GM23338 (cell line): Measurements from ENCODE around the gene SOHLH1. TPM values are rescaled to one million over a fixed set of nuclear protein-coding genes. Genes with fewer than 3 reads are reported as not detected.

Experiments used
- ATAC-seq: fragments of 200-7000 bp; cut with Tn5 transposase; 3 replicates; pipeline ENCODE4 v1.9.1; 2020
- DNase-seq: peaks from one replicate; pipeline ENCODE4 v3.0.0-alpha.2; 2015; ENCODE audit warnings: low spot score
- H2AFZ ChIP-seq: fragments of 200-600 bp; sonication (generic); 2 replicates; pipeline ENCODE4 v1.8.0; 2016; ENCODE audit warnings: antibody characterized with exemption, mild to moderate bottlenecking, moderate library complexity
- H3F3A ChIP-seq: fragments of 200-600 bp; sonication (generic); replicated peaks from 2 replicates; pipeline ENCODE4 v1.8.0; 2017; ENCODE audit warnings: antibody characterized with exemption, mixed run types, low read depth
- H3K27ac ChIP-seq: fragments of 200-600 bp; sonication (generic); 2 replicates; pipeline ENCODE4 v1.6.1; 2016; ENCODE audit warnings: low read depth
- H3K27me3 ChIP-seq: fragments of 200-600 bp; sonication (generic); 2 replicates; pipeline ENCODE4 v1.8.0; 2016; ENCODE audit warnings: mild to moderate bottlenecking, mixed run types, moderate library complexity; ENCODE audit not compliant: insufficient read depth
- H3K36me3 ChIP-seq: fragments of 200-600 bp; sonication (generic); 2 replicates; pipeline ENCODE4 v1.8.0; 2016; ENCODE audit warnings: mild to moderate bottlenecking; ENCODE audit not compliant: insufficient read depth
- H3K4me1 ChIP-seq: fragments of 200-600 bp; sonication (generic); 2 replicates; pipeline ENCODE4 v1.8.0; 2016; ENCODE audit warnings: mild to moderate bottlenecking, moderate library complexity; ENCODE audit not compliant: insufficient read depth
- H3K4me2 ChIP-seq: fragments of 200-600 bp; sonication (generic); 2 replicates; pipeline ENCODE4 v1.7.1; 2017; ENCODE audit warnings: mixed run types
- H3K4me3 ChIP-seq: fragments of 200-600 bp; sonication (generic); 2 replicates; pipeline ENCODE4 v1.6.1; 2016; ENCODE audit warnings: mixed run types
- H3K79me2 ChIP-seq: fragments of 200-600 bp; sonication (generic); replicated peaks from 2 replicates; pipeline ENCODE4 v1.8.0; 2017; ENCODE audit warnings: mild to moderate bottlenecking; ENCODE audit not compliant: insufficient read depth
- H3K9me2 ChIP-seq: fragments of 200-600 bp; sonication (generic); 2 replicates; pipeline ENCODE4 v1.8.0; 2017; ENCODE audit not compliant: insufficient read depth
- H4K20me1 ChIP-seq: fragments of 200-600 bp; sonication (generic); replicated peaks from 2 replicates; pipeline ENCODE4 v1.8.0; 2017; ENCODE audit warnings: mild to moderate bottlenecking; ENCODE audit not compliant: insufficient read depth
- H3K27ac Mint-ChIP-seq: 2 replicates; pipeline ENCODE4 v1.8.0; 2020; ENCODE audit warnings: inconsistent platforms, mild to moderate bottlenecking, moderate library complexity, mixed read lengths
- H3K27me3 Mint-ChIP-seq: 3 replicates; pipeline ENCODE4 v1.8.0; 2022; ENCODE audit warnings: low read depth, mild to moderate bottlenecking, moderate library complexity, mixed read lengths, inconsistent platforms; ENCODE audit not compliant: insufficient read depth, poor library complexity
- H3K36me3 Mint-ChIP-seq: 3 replicates; pipeline ENCODE4 v1.8.0; 2021; ENCODE audit warnings: low read depth, mild to moderate bottlenecking, inconsistent platforms, moderate library complexity, mixed read lengths
- H3K4me1 Mint-ChIP-seq: 3 replicates; pipeline ENCODE4 v1.8.0; 2020; ENCODE audit warnings: mild to moderate bottlenecking, inconsistent platforms, mixed read lengths
- H3K4me3 Mint-ChIP-seq: 3 replicates; pipeline ENCODE4 v1.8.0; 2021; ENCODE audit warnings: moderate library complexity, mild to moderate bottlenecking, inconsistent platforms, mixed read lengths
- H3K9me3 Mint-ChIP-seq: 3 replicates; pipeline ENCODE4 v1.8.0; 2020; ENCODE audit warnings: moderate library complexity, mild to moderate bottlenecking, inconsistent platforms, mixed read lengths
- CTCF ChIP-seq, 2 experiments: fragments of 200-600 bp in 1 of 2; sonication (generic) in 1 of 2; conservative IDR thresholded peaks; 2 replicates each; pipeline versions ENCODE4 v1.5.1 to v1.6.1; 2016 to 2017; ENCODE audit warnings: antibody characterized with exemption in 2 of 2, low read depth in 2 of 2, mild to moderate bottlenecking in 2 of 2, moderate library complexity in 1 of 2
- EZH2phosphoT487 ChIP-seq: fragments of 200-600 bp; sonication (generic); IDR thresholded peaks from one replicate; pipeline ENCODE4 v1.8.1; 2018; ENCODE audit warnings: antibody characterized with exemption; ENCODE audit not compliant: unreplicated experiment
- NANOG ChIP-seq: IDR thresholded peaks from 2 replicates; pipeline ENCODE4 v1.6.1; 2016; ENCODE audit warnings: antibody characterized with exemption, borderline replicate concordance
- STAT1 ChIP-seq: IDR thresholded peaks from one replicate; pipeline ENCODE4 v1.6.1; 2016; ENCODE audit warnings: antibody characterized with exemption; ENCODE audit not compliant: unreplicated experiment
- ZNF331 ChIP-seq: fragments of 250-450 bp; sonication (Bioruptor Pico); IDR thresholded peaks from 2 replicates; pipeline ENCODE4 v1.5.0; 2020; ENCODE audit warnings: low read depth, mild to moderate bottlenecking, moderate library complexity
- ZNF462 ChIP-seq: fragments of 250-450 bp; sonication (Bioruptor Pico); IDR thresholded peaks from 2 replicates; pipeline ENCODE4 v1.5.0; 2020; ENCODE audit warnings: mild to moderate bottlenecking, moderate library complexity
- polyA plus RNA-seq: library from polyadenylated mRNA; unstranded; fragments of >200 nt; fragmentation: Nextera tagmentation; extraction: Ambion mirVana; gene quantifications from 2 replicates; pipeline ENCODE4 v1.2.1, GENCODE V29; 2016
- total RNA-seq: library from RNA; depleted of rRNA; stranded (reverse); fragments of >200 nt; shearing (Covaris generic); gene quantifications from 2 replicates; pipeline ENCODE4 v1.2.3, GENCODE V29; 2014

SOHLH1 gene
- total and polyA plus RNA-seq, 2 experiments from 2014 or later = 0.21 TPM; not detected in 1

- TF ChIP-seq ZNF462 (CRISPR knock-in tag) (no peak), ZNF331 (CRISPR knock-in tag) (no peak), CTCF (conservative IDR thresholded peaks at IDR 0.05; ENCODE audit: low read depth in 2 of 2) (no peak)
These were observed 47.3 kb upstream of the SOHLH1 start (continued) for GRCh38 chr9:135746565-135746964.

- Histone ChIP-seq H3F3A (no peaks in the 10 kb centered on the region), H3K9me2 (no peaks in the 10 kb centered on the region), H3K36me3 (no peaks in the 10 kb centered on the region), H3K79me2 (no peaks in the 10 kb centered on the region), H4K20me1 (no peaks in the 10 kb centered on the region), H3K27me3 (no peaks in the 10 kb centered on the region), H3K27ac (no peak overlapping the region), H3K4me3 (no peak overlapping the region), H2AFZ (no peak overlapping the region), H3K4me1 (no peaks in the 10 kb centered on the region), H3K4me2 (no peak overlapping the region)
- no peaks in the 10 kb centered on the region for H3K27me3 Mint-ChIP-seq
- H3K4me1 Mint-ChIP-seq = no peaks in the 10 kb centered on the region
- no peak overlapping the region for H3K4me3 Mint-ChIP-seq
- no peak overlapping the region; the same call in 1 of the 2 replicates for H3K27ac Mint-ChIP-seq
- ATAC-seq = no peak
- H3K9me3 Mint-ChIP-seq = no peaks in the 10 kb centered on the region
- H3K36me3 Mint-ChIP-seq = no peaks in the 10 kb centered on the region
- TF ChIP-seq EZH2phosphoT487 (no peak), NANOG (no peak), STAT1 (no peak)
- no peak for DNase-seq
These were observed 46.5 kb upstream of the SOHLH1 start for GRCh38 chr9:135745686-135746324.
